HEK293T (cell line): ENCODE results near the gene PLXND1.

Experiments
- BHLHE40 ChIP-seq: fragments of 450-650 bp; IDR thresholded peaks from 2 replicates; pipeline ENCODE4 v1.6.1; 2016; ENCODE audit warnings: mild to moderate bottlenecking, moderate library complexity, borderline replicate concordance
- FOXA1 ChIP-seq: fragments of 450-650 bp; IDR thresholded peaks from 2 replicates; pipeline ENCODE4 v1.6.1; 2016; ENCODE audit warnings: mild to moderate bottlenecking
- HDGF ChIP-seq: fragments of 450-650 bp; IDR thresholded peaks from 2 replicates; pipeline ENCODE4 v1.6.1; 2017; ENCODE audit warnings: antibody characterized with exemption, borderline replicate concordance
- PKNOX1 ChIP-seq: fragments of 450-650 bp; IDR thresholded peaks from 2 replicates; pipeline ENCODE4 v1.6.1; 2016
- SP1 ChIP-seq: fragments of 450-650 bp; IDR thresholded peaks from 2 replicates; pipeline ENCODE4 v1.6.1; 2017
- SUZ12 ChIP-seq: fragments of 450-650 bp; IDR thresholded peaks from 2 replicates; pipeline ENCODE4 v1.6.1; 2016; ENCODE audit warnings: mild to moderate bottlenecking
- TARDBP ChIP-seq: fragments of 450-650 bp; IDR thresholded peaks from 2 replicates; pipeline ENCODE4 v1.6.1; 2016
- ZNF384 ChIP-seq: fragments of 450-650 bp; IDR thresholded peaks from 2 replicates; pipeline ENCODE4 v1.6.1; 2016

DNA sequence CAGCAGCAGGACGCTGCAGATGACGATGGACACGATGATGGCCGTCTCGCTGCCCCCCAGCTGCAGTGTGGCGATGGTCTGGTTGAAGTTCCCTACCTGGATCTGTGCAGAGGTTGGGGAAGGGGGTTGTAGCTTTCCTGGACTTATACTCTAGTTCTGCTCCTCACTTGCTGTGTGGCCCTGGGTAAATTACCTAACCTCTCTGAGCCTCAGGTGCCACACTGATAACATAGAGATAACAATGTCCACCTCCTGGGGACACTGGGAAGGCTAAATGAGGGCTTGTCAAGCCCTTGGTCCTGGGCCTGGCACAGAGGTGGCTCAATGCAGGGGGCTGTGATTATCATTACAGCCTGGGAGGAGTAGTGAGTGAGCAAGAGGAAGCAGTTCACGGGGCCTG, 36.6 kb downstream of the PLXND1 start:
- no peak for TF ChIP-seq PKNOX1
- TF ChIP-seq BHLHE40 = no peak
- no peak for TF ChIP-seq HDGF
- no peak for TF ChIP-seq SP1
- no peak for TF ChIP-seq SUZ12
- no peak for TF ChIP-seq FOXA1
- no peak for TF ChIP-seq TARDBP
- TF ChIP-seq ZNF384 = no peak
